Hepatic stellate cell (primary cell): ENCODE data around the gene ATP2B2.
"Not testable (repeated sequence)": the region's sequence is repeated elsewhere in the genome, so short reads cannot be mapped to it uniquely, and the experiment has no call there.

ENCODE experiments used
- DNase-seq: peaks from one replicate; pipeline ENCODE4 v3.0.0; 2011; ENCODE audit warnings: low spot score

The ATP2B2 gene

GRCh38 chr3:10505050-10505790 lies at the start of gene ATP2B2:
Gene ATP2B2, minus strand, starts transcription at chr3:10505586. Its CDS starts 56,043 bp downstream, at chr3:10449543.
- no peak for DNase-seq

- DNase-seq: no peak
These were observed 49.4 kb upstream of the ATP2B2 start for GRCh38 chr3:10554746-10555145.

- no peak for DNase-seq
These were observed 48.8 kb upstream of the ATP2B2 start for GRCh38 chr3:10554236-10554611.

- DNase-seq: no peak
These were observed 48.3 kb upstream of the ATP2B2 start for GRCh38 chr3:10553591-10554235.

- no peak for DNase-seq
These were observed 47.2 kb upstream of the ATP2B2 start for GRCh38 chr3:10552631-10552943.

GRCh38 chr3:10551821-10552630 lies 46.6 kb upstream of the ATP2B2 start:
- no peak for DNase-seq

- DNase-seq: no peak
These were observed 45.8 kb upstream of the ATP2B2 start for GRCh38 chr3:10551139-10551538.

GRCh38 chr3:10550705-10551104 lies 45.3 kb upstream of the ATP2B2 start:
- no peak for DNase-seq

- no peak for DNase-seq
These were observed 44.3 kb upstream of the ATP2B2 start for GRCh38 chr3:10549617-10550230.

GRCh38 chr3:10548992-10549391 lies 43.6 kb upstream of the ATP2B2 start:
- no peak for DNase-seq

GRCh38 chr3:10547841-10548783 lies 42.7 kb upstream of the ATP2B2 start:
- no peak for DNase-seq

GRCh38 chr3:10547413-10547812 lies 42.0 kb upstream of the ATP2B2 start:
- no peak for DNase-seq

GRCh38 chr3:10546820-10547263 lies 41.5 kb upstream of the ATP2B2 start:
- DNase-seq: no peak

GRCh38 chr3:10546181-10546624 lies 40.8 kb upstream of the ATP2B2 start:
- no peak for DNase-seq

GRCh38 chr3:10542518-10542917 lies 37.1 kb upstream of the ATP2B2 start:
- no peak for DNase-seq

GRCh38 chr3:10540347-10540746 lies 35.0 kb upstream of the ATP2B2 start:
- DNase-seq: not testable (repeated sequence)

GRCh38 chr3:10534066-10534465 lies 28.7 kb upstream of the ATP2B2 start:
- no peak for DNase-seq

- no peak for DNase-seq
These were observed 28.3 kb upstream of the ATP2B2 start for GRCh38 chr3:10533737-10534023.

- DNase-seq: no peak
These were observed 27.8 kb upstream of the ATP2B2 start for GRCh38 chr3:10532939-10533736.

- no peak for DNase-seq
These were observed 25.6 kb upstream of the ATP2B2 start for GRCh38 chr3:10531031-10531430.

- no peak for DNase-seq
These were observed 24.9 kb upstream of the ATP2B2 start for GRCh38 chr3:10530241-10530640.
